Measurements from ENCODE around the gene MED13L. TPM values are rescaled to one million over a fixed set of nuclear protein-coding genes. Genes with fewer than 3 reads are reported as not detected.

The MED13L gene
- polyA plus RNA-seq, 1 of the 3 experiments (the other 2 are of a cell fraction), result 17.1 TPM

DNA sequence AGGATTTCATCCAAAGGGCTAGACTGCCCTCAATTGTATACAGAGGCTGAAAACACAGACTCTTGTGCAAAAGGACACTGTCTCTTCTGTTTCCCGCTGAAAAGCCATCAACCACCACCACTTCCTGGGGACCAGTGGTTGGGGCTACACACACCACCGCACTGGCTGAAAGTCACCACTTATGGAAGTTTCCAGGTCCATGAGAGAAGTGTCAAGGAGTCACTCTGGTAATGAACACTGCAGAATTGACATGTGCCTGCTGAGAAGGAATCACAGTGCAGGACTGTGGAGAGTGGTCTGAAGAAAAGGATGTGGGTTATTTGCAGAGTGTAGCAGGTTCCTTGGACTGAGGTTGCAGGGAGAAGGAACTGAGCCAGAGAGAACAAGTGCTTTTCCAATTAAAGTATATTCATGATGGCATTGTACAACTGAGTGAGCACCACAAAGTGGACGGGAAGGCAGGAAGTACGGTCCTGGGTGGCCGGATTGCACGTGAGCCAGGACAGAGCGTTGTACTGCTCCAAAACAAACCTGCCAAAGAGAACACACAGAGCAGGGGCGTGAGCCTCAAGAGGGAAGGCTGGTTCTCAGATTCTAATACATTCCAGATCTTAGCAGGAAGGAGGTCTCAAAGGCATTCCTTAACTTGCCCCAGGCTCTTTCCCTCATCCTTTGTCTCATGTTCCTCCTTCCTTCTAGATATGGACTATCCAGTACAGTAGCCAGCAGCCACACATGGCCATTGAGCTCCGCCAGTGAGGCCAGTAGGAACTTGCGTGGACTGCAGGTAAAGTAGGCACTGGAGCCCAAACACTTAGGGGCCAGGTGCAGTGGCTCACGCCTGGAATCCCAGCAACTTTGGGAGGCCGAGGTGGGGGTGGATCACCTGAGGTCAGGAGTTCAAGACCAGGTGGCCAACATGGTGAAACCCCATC lies 316.4 kb downstream of the MED13L start (continued):
- TF ChIP-seq SIN3A (IDR thresholded peaks at IDR 0.05; ENCODE audit: borderline replicate concordance, low read depth, low read length), result no peak

DNA sequence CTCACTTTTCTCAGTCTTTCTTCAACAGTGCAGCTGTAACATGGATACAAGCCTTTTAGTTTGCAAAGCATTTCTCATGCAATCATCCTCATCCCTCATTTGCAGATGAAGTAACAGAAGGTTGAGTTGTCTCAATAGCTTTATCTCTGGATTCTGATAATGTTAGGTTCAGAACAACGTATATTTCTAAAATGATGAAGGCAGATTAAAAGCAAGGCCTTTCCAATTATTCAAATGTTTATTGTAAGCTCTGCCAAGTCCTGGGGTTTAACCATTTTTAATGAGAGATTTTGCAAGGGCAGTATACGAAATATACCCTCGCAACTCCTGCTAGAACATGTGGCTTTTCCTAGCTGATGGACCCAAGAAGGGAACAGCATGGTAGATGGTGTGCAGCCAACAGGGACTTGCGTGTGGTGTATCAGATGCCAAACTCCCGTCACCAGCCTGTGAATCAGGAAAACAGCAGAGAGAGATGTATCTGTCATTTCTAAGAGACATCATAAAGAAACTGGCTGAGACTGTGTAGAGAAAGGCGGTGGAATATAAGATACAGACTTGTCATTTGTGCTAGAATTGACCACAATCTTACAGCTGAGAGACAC lies 319.7 kb downstream of the MED13L start:
- TF ChIP-seq TEAD4 (IDR thresholded peaks at IDR 0.05; ENCODE audit: borderline replicate concordance, insufficient read depth) (no peak), POLR2AphosphoS5 (IDR thresholded peaks at IDR 0.05; ENCODE audit: low read depth, low read length) (no peak), MEF2A (IDR thresholded peaks at IDR 0.05; ENCODE audit: borderline replicate concordance, low read depth) (no peak), TCF12 (IDR thresholded peaks at IDR 0.05) (no peak), RXRA (IDR thresholded peaks at IDR 0.05; ENCODE audit: borderline replicate concordance, low read depth) (no peak), SMC3 (IDR thresholded peaks at IDR 0.05; ENCODE audit: low read depth, low read length) (no peak), ELF1 (IDR thresholded peaks at IDR 0.05) (no peak), NFIC (IDR thresholded peaks at IDR 0.05; ENCODE audit: borderline replicate concordance) (no peak), CHD2 (IDR thresholded peaks at IDR 0.05; ENCODE audit: low read length, partially characterized antibody) (no peak), NRF1 (IDR thresholded peaks at IDR 0.05; ENCODE audit: low read depth, low read length) (no peak), MXI1 (IDR thresholded peaks at IDR 0.05; ENCODE audit: low read depth, low read length) (no peak), YY1 (IDR thresholded peaks at IDR 0.05; ENCODE audit: low read depth) (no peak), RCOR1 (IDR thresholded peaks at IDR 0.05; ENCODE audit: low read length) (no peak), TAF1 (IDR thresholded peaks at IDR 0.05; ENCODE audit: borderline replicate concordance, low read depth, low read length) (no peak), GATA2 (CRISPR knock-in tag; IDR thresholded peaks at IDR 0.05) (no peak), JUND (IDR thresholded peaks at IDR 0.05) (no peak), RAD21 (IDR thresholded peaks at IDR 0.05; ENCODE audit: low read length) (no peak)
- TF ChIP-seq, protein P1, sequence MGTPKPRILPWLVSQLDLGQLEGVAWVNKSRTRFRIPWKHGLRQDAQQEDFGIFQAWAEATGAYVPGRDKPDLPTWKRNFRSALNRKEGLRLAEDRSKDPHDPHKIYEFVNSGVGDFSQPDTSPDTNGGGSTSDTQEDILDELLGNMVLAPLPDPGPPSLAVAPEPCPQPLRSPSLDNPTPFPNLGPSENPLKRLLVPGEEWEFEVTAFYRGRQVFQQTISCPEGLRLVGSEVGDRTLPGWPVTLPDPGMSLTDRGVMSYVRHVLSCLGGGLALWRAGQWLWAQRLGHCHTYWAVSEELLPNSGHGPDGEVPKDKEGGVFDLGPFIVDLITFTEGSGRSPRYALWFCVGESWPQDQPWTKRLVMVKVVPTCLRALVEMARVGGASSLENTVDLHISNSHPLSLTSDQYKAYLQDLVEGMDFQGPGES (IDR thresholded peaks at IDR 0.05; ENCODE audit: low read depth, low read length), result no peak
- TF ChIP-seq, protein P2, sequence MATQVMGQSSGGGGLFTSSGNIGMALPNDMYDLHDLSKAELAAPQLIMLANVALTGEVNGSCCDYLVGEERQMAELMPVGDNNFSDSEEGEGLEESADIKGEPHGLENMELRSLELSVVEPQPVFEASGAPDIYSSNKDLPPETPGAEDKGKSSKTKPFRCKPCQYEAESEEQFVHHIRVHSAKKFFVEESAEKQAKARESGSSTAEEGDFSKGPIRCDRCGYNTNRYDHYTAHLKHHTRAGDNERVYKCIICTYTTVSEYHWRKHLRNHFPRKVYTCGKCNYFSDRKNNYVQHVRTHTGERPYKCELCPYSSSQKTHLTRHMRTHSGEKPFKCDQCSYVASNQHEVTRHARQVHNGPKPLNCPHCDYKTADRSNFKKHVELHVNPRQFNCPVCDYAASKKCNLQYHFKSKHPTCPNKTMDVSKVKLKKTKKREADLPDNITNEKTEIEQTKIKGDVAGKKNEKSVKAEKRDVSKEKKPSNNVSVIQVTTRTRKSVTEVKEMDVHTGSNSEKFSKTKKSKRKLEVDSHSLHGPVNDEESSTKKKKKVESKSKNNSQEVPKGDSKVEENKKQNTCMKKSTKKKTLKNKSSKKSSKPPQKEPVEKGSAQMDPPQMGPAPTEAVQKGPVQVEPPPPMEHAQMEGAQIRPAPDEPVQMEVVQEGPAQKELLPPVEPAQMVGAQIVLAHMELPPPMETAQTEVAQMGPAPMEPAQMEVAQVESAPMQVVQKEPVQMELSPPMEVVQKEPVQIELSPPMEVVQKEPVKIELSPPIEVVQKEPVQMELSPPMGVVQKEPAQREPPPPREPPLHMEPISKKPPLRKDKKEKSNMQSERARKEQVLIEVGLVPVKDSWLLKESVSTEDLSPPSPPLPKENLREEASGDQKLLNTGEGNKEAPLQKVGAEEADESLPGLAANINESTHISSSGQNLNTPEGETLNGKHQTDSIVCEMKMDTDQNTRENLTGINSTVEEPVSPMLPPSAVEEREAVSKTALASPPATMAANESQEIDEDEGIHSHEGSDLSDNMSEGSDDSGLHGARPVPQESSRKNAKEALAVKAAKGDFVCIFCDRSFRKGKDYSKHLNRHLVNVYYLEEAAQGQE (IDR thresholded peaks at IDR 0.05; ENCODE audit: low read depth, low read length), result no peak
- TF ChIP-seq, protein P3, sequence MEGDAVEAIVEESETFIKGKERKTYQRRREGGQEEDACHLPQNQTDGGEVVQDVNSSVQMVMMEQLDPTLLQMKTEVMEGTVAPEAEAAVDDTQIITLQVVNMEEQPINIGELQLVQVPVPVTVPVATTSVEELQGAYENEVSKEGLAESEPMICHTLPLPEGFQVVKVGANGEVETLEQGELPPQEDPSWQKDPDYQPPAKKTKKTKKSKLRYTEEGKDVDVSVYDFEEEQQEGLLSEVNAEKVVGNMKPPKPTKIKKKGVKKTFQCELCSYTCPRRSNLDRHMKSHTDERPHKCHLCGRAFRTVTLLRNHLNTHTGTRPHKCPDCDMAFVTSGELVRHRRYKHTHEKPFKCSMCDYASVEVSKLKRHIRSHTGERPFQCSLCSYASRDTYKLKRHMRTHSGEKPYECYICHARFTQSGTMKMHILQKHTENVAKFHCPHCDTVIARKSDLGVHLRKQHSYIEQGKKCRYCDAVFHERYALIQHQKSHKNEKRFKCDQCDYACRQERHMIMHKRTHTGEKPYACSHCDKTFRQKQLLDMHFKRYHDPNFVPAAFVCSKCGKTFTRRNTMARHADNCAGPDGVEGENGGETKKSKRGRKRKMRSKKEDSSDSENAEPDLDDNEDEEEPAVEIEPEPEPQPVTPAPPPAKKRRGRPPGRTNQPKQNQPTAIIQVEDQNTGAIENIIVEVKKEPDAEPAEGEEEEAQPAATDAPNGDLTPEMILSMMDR (IDR thresholded peaks at IDR 0.05), result no peak
- H3K9me3 ChIP-seq, result no peaks in the 10 kb centered on the region
- H3K27ac ChIP-seq (ENCODE audit: low read depth in 2 of 2, low read length in 1 of 2), result no peak overlapping the region
- H3F3A ChIP-seq (replicated peaks; ENCODE audit: insufficient read depth), result peaks cover 18% of the 10 kb centered on the region
- H3K4me1 ChIP-seq (ENCODE audit: control insufficient read depth in 1 of 2, insufficient read depth in 2 of 2, low read depth in 1 of 2, low read length in 1 of 2), result peaks cover 0 to 4% of the 10 kb centered on the region in 2 experiments; a peak in 1 of 4 replicates
- H3K27me3 ChIP-seq (ENCODE audit: insufficient read depth), result no peaks in the 10 kb centered on the region
- no peak for DNase-seq
- WGBS (ENCODE audit: low lambda C conversion rate), result over 99% methylated on average over 6 of the region's 6 CpGs
- CTCF ChIA-PET, result interaction anchor here (0.8 to 1.5 kb wide), 8 partner anchors 10 to 1333 kb away, joined by 3 to 7 read pairs (median 3); no protein-coding TSS in a partner anchor
- no peak overlapping the region for H3K4me3 ChIP-seq (ENCODE audit: low read depth in 2 of 2, low read length in 1 of 2)
- no peaks in the 10 kb centered on the region for H3K9me2 ChIP-seq
- no peak overlapping the region for H3K4me2 ChIP-seq
- H4K20me1 ChIP-seq (ENCODE audit: insufficient read depth), result peaks cover 2% of the 10 kb centered on the region; the same call in 1 of the 2 replicates
- H2AFZ ChIP-seq (ENCODE audit: low read depth), result no peak overlapping the region
- POLR2A ChIA-PET, result no interaction called here
- peaks cover 8% of the 10 kb centered on the region; the same call in 1 of the 2 replicates for H3K79me2 ChIP-seq (ENCODE audit: insufficient read depth)
- H3K36me3 ChIP-seq (replicated peaks in 1 of 2; ENCODE audit: control insufficient read depth in 1 of 2, insufficient read depth in 2 of 2, low read length in 1 of 2), result peaks cover 52 to 67% of the 10 kb centered on the region in 2 experiments
- no peak overlapping the region for H3K9ac ChIP-seq

Data from SK-N-SH (cell line).